K562 (cell line): ENCODE measurements around the gene STOX1. TPM values are rescaled to one million over a fixed set of nuclear protein-coding genes. Genes with fewer than 3 reads are reported as not detected.

Experiments
- C11orf30 ChIP-seq: fragments of 450-650 bp; IDR thresholded peaks from 2 replicates; pipeline ENCODE4 v1.6.1; 2016; ENCODE audit warnings: low read depth, mild to moderate bottlenecking
- CBFA2T3 ChIP-seq: fragments of 450-650 bp; IDR thresholded peaks from 2 replicates; pipeline ENCODE4 v1.6.1; 2017
- DNMT1 ChIP-seq: fragments of 450-650 bp; IDR thresholded peaks from 2 replicates; pipeline ENCODE4 v1.6.1; 2016; ENCODE audit warnings: antibody characterized with exemption, mild to moderate bottlenecking
- EHMT2 ChIP-seq: fragments of 450-650 bp; IDR thresholded peaks from 2 replicates; pipeline ENCODE4 v1.6.1; 2018; ENCODE audit warnings: antibody characterized with exemption
- FOXM1 ChIP-seq, 2 experiments: fragments of 450-650 bp in 1 of 2; sonication (generic) in 1 of 2; formaldehyde crosslinking in 1 of 2; IDR thresholded peaks; 2 replicates each; pipeline versions ENCODE4 v1.6.1 to v1.9.0; 2017 to 2022; ENCODE audit warnings: low read depth in 2 of 2, mild to moderate bottlenecking in 2 of 2, missing genetic modification reagents in 1 of 2, moderate library complexity in 1 of 2
- LARP7 ChIP-seq: fragments of 450-650 bp; IDR thresholded peaks from 2 replicates; pipeline ENCODE4 v1.6.1; 2016
- POLR2B ChIP-seq: fragments of 450-650 bp; IDR thresholded peaks from 2 replicates; pipeline ENCODE4 v1.6.1; 2018; ENCODE audit warnings: low read depth; ENCODE audit not compliant: partially characterized antibody
- POLR2G ChIP-seq: fragments of 200-400 bp; formaldehyde crosslinking; IDR thresholded peaks from 2 replicates; pipeline ENCODE4 v1.6.1; 2017; ENCODE audit warnings: low read depth, mild to moderate bottlenecking, antibody characterized with exemption, low read length, moderate library complexity
- RBM22 ChIP-seq: fragments of 200-400 bp; formaldehyde crosslinking; IDR thresholded peaks from 2 replicates; pipeline ENCODE4 v1.6.1; 2018; ENCODE audit warnings: low read length, low read depth; ENCODE audit not compliant: poor library complexity, severe bottlenecking
- SIX5 ChIP-seq, 2 experiments: IDR thresholded peaks; 2 replicates each; pipeline ENCODE4 v1.6.1; 2011; ENCODE audit warnings: low read length in 2 of 2, borderline replicate concordance in 1 of 2, low read depth in 1 of 2, mild to moderate bottlenecking in 1 of 2, moderate library complexity in 1 of 2; ENCODE audit not compliant: insufficient read depth in 1 of 2
- SMAD4 ChIP-seq: fragments of 250-450 bp; sonication (Bioruptor Pico); conservative IDR thresholded peaks from 2 replicates; pipeline ENCODE4 v1.8.0; 2021; ENCODE audit warnings: inconsistent platforms, mild to moderate bottlenecking, moderate library complexity
- SP2 ChIP-seq: IDR thresholded peaks from 2 replicates; pipeline ENCODE4 v1.6.1; 2011; ENCODE audit warnings: mild to moderate bottlenecking, low read depth, low read length, moderate library complexity; ENCODE audit not compliant: poor library complexity, severe bottlenecking; ENCODE audit errors: extremely low read depth
- TCFL5 ChIP-seq: fragments of 250-450 bp; sonication (Bioruptor Pico); conservative IDR thresholded peaks from 2 replicates; pipeline ENCODE4 v1.6.1; 2021; ENCODE audit warnings: mild to moderate bottlenecking, moderate library complexity, matching md5 sums
- TEAD1 ChIP-seq, 2 experiments: fragments of 450-650 bp in 1 of 2; sonication (generic) in 1 of 2; formaldehyde crosslinking; IDR thresholded peaks; 2 replicates each; pipeline versions ENCODE4 v1.4.0 to v1.8.0; 2020 to 2022; ENCODE audit warnings: mild to moderate bottlenecking in 2 of 2, missing genetic modification reagents in 1 of 2
- ZNF436 ChIP-seq: fragments of 250-450, 450-650 bp; sonication (Bioruptor Pico); formaldehyde crosslinking; IDR thresholded peaks from 2 replicates; pipeline ENCODE4 v1.7.0; 2020; ENCODE audit warnings: mild to moderate bottlenecking
- ZNF696 ChIP-seq: fragments of 250-450 bp; sonication (Bioruptor Pico); conservative IDR thresholded peaks from 2 replicates; pipeline ENCODE4 v1.4.0; 2020; ENCODE audit warnings: mild to moderate bottlenecking, moderate library complexity
- ZNF766 ChIP-seq: fragments of 200-800 bp; sonication (Bioruptor generic); conservative IDR thresholded peaks from 2 replicates; pipeline ENCODE4 v1.6.1; 2016; ENCODE audit warnings: missing genetic modification characterization, missing compliant biosample characterization
- ZSCAN29 ChIP-seq: fragments of 450-650 bp; IDR thresholded peaks from 2 replicates; pipeline ENCODE4 v1.6.1; 2017
- polyA plus RNA-seq, 8 experiments: library from polyadenylated mRNA; depleted of rRNA in 4 of 8; stranded (reverse) in 5 of 8; unstranded in 3 of 8; fragments of >200 nt; fragmentation: Nextera tagmentation in 2 of 8; fragmentation: Illumina TruSeq in 1 of 8; extraction: Ambion mirVana in 2 of 8; extraction: Trizol in 1 of 8; gene quantifications; 2 replicates each; pipeline versions ENCODE4 v1.2.1 to v1.2.3, GENCODE V29; 2011 to 2014; ENCODE audit warnings: inconsistent platforms in 1 of 8, missing spikeins in 1 of 8
- total RNA-seq, 7 experiments: library from RNA; depleted of rRNA in 6 of 7; stranded (reverse); fragments of >200 nt in 6 of 7; fragmentation: Illumina TruSeq in 2 of 7; extraction: Trizol in 2 of 7; gene quantifications; 2 replicates each; pipeline versions ENCODE4 v1.2.1 to v1.2.3, GENCODE V29; 2011 to 2021; ENCODE audit warnings: low replicate concordance in 1 of 7
- TF ChIP-seq, protein P1 (sequence below): sonication (generic); formaldehyde crosslinking; IDR thresholded peaks from 2 replicates; pipeline ENCODE4 v1.9.0; 2022; ENCODE audit warnings: mild to moderate bottlenecking, missing genetic modification reagents
- TF ChIP-seq, protein P2 (sequence below): fragments of 450-650 bp; IDR thresholded peaks from 2 replicates; pipeline ENCODE4 v1.6.1; 2016; ENCODE audit warnings: low read depth

Gene STOX1
- total and polyA plus RNA-seq, 9 of the 15 experiments (the other 6 are each of a cell fraction or from before 2014, with no cell fraction given): 0.09 to 0.87 (median 0.29) TPM

DNA sequence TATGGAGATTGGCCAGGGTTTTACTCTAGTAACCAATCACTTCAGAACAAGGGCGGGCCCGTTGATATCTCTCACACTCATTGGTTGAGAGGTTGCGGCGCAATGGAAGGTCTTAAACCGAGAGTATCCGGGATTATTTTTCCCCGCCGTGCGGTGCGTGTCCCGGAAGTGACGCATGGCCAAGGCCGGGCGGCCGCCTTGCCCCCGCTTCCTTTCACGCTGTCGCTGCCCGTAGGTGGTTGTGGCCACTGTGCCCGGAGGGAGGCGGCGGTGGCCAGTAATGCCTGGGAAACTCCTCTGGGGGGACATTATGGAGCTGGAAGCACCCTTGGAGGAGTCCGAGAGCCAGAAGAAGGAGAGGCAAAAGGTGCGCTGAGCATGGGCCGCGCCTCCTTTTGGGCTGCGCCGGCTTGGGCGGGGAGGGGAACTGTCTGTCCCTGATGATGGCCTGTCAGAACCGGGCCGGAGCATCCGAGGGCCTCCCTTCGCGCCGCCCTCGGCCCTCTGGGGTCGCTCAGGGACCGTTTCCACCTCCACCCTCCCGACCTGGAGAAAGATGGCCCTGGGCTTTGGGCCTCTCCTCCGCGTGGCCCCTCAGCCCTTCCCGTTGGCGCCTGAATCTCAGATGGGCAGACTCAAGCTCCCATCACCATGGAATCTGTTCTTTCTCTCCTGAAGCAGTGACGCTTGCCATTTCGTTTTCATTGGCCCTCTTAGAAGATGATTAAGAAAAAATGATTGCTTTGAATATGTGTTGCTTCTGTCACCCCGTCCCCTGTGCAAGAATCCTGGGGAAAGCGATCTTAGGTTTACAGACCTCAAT, 74.0 kb downstream of the STOX1 start, which contains the start of gene DDX50 (continued):
- TF ChIP-seq, protein P1, sequence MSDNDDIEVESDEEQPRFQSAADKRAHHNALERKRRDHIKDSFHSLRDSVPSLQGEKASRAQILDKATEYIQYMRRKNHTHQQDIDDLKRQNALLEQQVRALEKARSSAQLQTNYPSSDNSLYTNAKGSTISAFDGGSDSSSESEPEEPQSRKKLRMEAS: peak; percentile 61
- TF ChIP-seq POLR2B (peak; percentile 84), ZNF696 (CRISPR knock-in tag) (no peak), EHMT2 (no peak), ZNF436 (CRISPR knock-in tag) (no peak), LARP7 (no peak), ZNF766 (CRISPR knock-in tag) (no peak), ZSCAN29 (no peak), POLR2G (peak; percentile 96), CBFA2T3 (no peak), C11orf30 (peak; percentile 57), SIX5 (IDR thresholded peaks at IDR 0.05; ENCODE audit: borderline replicate concordance in 1 of 2, insufficient read depth in 1 of 2, low read depth in 1 of 2, low read length in 2 of 2) (no peak), RBM22 (peak; percentile 30), SP2 (peak; percentile 79), FOXM1 (IDR thresholded peaks at IDR 0.05; ENCODE audit: low read depth) (peak; percentile 65), FOXM1 (CRISPR knock-in tag; IDR thresholded peaks at IDR 0.05; ENCODE audit: low read depth) (peak; percentile 67; the same call in 1 of the 2 replicates), TCFL5 (CRISPR knock-in tag) (no peak), DNMT1 (no peak), TEAD1 (CRISPR knock-in tag; IDR thresholded peaks at IDR 0.05) (peak in 1 of 2 experiments; percentile 14; a peak in 2 of 4 replicates), SMAD4 (CRISPR knock-in tag) (0 out of 2 replicates have a peak, but pooled peaks have one; percentile 24)
- TF ChIP-seq, protein P2, sequence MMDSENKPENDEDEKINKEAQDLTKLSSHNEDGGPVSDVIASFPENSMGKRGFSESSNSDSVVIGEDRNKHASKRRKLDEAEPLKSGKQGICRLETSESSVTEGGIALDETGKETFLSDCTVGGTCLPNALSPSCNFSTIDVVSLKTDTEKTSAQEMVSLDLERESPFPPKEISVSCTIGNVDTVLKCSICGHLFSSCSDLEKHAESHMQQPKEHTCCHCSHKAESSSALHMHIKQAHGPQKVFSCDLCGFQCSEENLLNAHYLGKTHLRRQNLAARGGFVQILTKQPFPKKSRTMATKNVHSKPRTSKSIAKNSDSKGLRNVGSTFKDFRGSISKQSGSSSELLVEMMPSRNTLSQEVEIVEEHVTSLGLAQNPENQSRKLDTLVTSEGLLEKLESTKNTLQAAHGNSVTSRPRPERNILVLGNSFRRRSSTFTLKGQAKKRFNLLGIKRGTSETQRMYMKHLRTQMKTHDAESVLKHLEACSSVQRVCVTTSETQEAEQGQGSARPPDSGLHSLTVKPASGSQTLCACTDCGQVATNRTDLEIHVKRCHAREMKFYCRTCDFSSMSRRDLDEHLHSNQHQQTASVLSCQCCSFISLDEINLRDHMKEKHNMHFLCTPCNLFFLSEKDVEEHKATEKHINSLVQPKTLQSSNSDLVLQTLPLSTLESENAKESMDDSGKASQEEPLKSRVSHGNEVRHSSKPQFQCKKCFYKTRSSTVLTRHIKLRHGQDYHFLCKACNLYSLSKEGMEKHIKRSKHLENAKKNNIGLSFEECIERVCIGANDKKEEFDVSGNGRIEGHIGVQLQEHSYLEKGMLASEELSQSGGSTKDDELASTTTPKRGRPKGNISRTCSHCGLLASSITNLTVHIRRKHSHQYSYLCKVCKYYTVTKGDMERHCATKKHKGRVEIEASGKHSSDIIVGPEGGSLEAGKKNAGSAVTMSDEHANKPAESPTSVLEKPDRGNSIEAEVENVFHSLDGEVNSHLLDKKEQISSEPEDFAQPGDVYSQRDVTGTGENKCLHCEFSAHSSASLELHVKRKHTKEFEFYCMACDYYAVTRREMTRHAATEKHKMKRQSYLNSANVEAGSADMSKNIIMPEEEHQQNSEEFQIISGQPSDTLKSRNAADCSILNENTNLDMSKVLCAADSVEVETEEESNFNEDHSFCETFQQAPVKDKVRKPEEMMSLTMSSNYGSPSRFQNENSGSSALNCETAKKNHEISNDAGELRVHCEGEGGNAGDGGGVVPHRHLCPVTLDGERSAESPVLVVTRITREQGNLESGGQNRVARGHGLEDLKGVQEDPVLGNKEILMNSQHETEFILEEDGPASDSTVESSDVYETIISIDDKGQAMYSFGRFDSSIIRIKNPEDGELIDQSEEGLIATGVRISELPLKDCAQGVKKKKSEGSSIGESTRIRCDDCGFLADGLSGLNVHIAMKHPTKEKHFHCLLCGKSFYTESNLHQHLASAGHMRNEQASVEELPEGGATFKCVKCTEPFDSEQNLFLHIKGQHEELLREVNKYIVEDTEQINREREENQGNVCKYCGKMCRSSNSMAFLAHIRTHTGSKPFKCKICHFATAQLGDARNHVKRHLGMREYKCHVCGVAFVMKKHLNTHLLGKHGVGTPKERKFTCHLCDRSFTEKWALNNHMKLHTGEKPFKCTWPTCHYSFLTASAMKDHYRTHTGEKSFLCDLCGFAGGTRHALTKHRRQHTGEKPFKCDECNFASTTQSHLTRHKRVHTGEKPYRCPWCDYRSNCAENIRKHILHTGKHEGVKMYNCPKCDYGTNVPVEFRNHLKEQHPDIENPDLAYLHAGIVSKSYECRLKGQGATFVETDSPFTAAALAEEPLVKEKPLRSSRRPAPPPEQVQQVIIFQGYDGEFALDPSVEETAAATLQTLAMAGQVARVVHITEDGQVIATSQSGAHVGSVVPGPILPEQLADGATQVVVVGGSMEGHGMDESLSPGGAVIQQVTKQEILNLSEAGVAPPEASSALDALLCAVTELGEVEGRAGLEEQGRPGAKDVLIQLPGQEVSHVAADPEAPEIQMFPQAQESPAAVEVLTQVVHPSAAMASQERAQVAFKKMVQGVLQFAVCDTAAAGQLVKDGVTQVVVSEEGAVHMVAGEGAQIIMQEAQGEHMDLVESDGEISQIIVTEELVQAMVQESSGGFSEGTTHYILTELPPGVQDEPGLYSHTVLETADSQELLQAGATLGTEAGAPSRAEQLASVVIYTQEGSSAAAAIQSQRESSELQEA: no peak
